ENCODE measurements around the gene BRI3BP. TPM values are rescaled to one million over a fixed set of nuclear protein-coding genes. Genes with fewer than 3 reads are reported as not detected.

BRI3BP gene
- total RNA-seq, 1 donor from 2014 or later: 3.6 TPM

- no peak for DNase-seq (ENCODE audit: low read depth)
These were observed 76.7 kb downstream of the BRI3BP start for GRCh38 chr12:125070112-125070511.

GRCh38 chr12:125070661-125071390, 77.4 kb downstream of the BRI3BP start:
- Histone ChIP-seq H3K27ac (ENCODE audit: low read depth, low read length) (no peak overlapping the region), H3K79me2 (ENCODE audit: insufficient read depth, low read length) (peaks cover 28% of the 10 kb centered on the region), H3K9me3 (ENCODE audit: insufficient read depth, low read depth, low read length) (no peaks in the 10 kb centered on the region), H2AFZ (ENCODE audit: low read depth, low read length) (no peak overlapping the region), H3K4me1 (ENCODE audit: insufficient read depth, low read length) (peaks cover 12% of the 10 kb centered on the region), H3K9ac (ENCODE audit: low read length) (no peak overlapping the region), H3K36me3 (ENCODE audit: insufficient read depth, low read length) (peaks cover 5% of the 10 kb centered on the region), H3K4me2 (ENCODE audit: low read length) (no peak overlapping the region), H3K27me3 (ENCODE audit: insufficient read depth, low read length) (no peaks in the 10 kb centered on the region), H4K20me1 (ENCODE audit: insufficient read depth, low read length) (peaks cover 76% of the 10 kb centered on the region), H3K4me3 (ENCODE audit: insufficient read depth, low read depth, low read length) (no peak overlapping the region)
- Mint-ChIP-seq H3K27me3 (ENCODE audit: low read depth, unreplicated experiment) (no peaks in the 10 kb centered on the region), H3K9me3 (ENCODE audit: unreplicated experiment) (no peaks in the 10 kb centered on the region), H3K27ac (ENCODE audit: unreplicated experiment) (no peak overlapping the region), H3K4me3 (ENCODE audit: unreplicated experiment) (no peak overlapping the region), H3K36me3 (ENCODE audit: low read depth, unreplicated experiment) (peaks cover 11% of the 10 kb centered on the region), H3K4me1 (ENCODE audit: low read depth, unreplicated experiment) (peaks cover 5% of the 10 kb centered on the region)
- FAIRE-seq (no peak), DNase-seq (ENCODE audit: low read depth) (no peak)
- no peak for TF ChIP-seq CTCF (IDR thresholded peaks at IDR 0.05; ENCODE audit: insufficient read depth, low read depth, low read length)
- TF ChIP-seq EZH2 (IDR thresholded peaks at IDR 0.05; ENCODE audit: insufficient read depth, low read length): no peak

More at GRCh38 chr12:125070112-125070511, 76.7 kb downstream of the BRI3BP start:
- Mint-ChIP-seq H3K36me3 (ENCODE audit: low read depth, unreplicated experiment) (peaks cover 9% of the 10 kb centered on the region), H3K4me1 (ENCODE audit: low read depth, unreplicated experiment) (peaks cover 5% of the 10 kb centered on the region), H3K27me3 (ENCODE audit: low read depth, unreplicated experiment) (no peaks in the 10 kb centered on the region), H3K27ac (ENCODE audit: unreplicated experiment) (no peak overlapping the region), H3K4me3 (ENCODE audit: unreplicated experiment) (no peak overlapping the region), H3K9me3 (ENCODE audit: unreplicated experiment) (no peaks in the 10 kb centered on the region)
- H3K27me3 ChIP-seq (ENCODE audit: insufficient read depth, low read length): no peaks in the 10 kb centered on the region
- no peak for FAIRE-seq
- peaks cover 5% of the 10 kb centered on the region for H3K36me3 ChIP-seq (ENCODE audit: insufficient read depth, low read length)
- H3K27ac ChIP-seq (ENCODE audit: low read depth, low read length): no peak overlapping the region
- TF ChIP-seq EZH2 (IDR thresholded peaks at IDR 0.05; ENCODE audit: insufficient read depth, low read length) (no peak), CTCF (IDR thresholded peaks at IDR 0.05; ENCODE audit: insufficient read depth, low read depth, low read length) (no peak)
- H4K20me1 ChIP-seq (ENCODE audit: insufficient read depth, low read length): peaks cover 77% of the 10 kb centered on the region
- H3K4me1 ChIP-seq (ENCODE audit: insufficient read depth, low read length): peaks cover 13% of the 10 kb centered on the region
- H3K9me3 ChIP-seq (ENCODE audit: insufficient read depth, low read depth, low read length): no peaks in the 10 kb centered on the region
- H3K9ac ChIP-seq (ENCODE audit: low read length): no peak overlapping the region
- H3K4me3 ChIP-seq (ENCODE audit: insufficient read depth, low read depth, low read length): no peak overlapping the region
- H2AFZ ChIP-seq (ENCODE audit: low read depth, low read length): no peak overlapping the region
- H3K4me2 ChIP-seq (ENCODE audit: low read length): no peak overlapping the region
- H3K79me2 ChIP-seq (ENCODE audit: insufficient read depth, low read length): peaks cover 31% of the 10 kb centered on the region

GRCh38 chr12:125071456-125071855, 78.0 kb downstream of the BRI3BP start:
- Histone ChIP-seq H4K20me1 (ENCODE audit: insufficient read depth, low read length) (peaks cover 76% of the 10 kb centered on the region), H3K9me3 (ENCODE audit: insufficient read depth, low read depth, low read length) (no peaks in the 10 kb centered on the region), H3K27me3 (ENCODE audit: insufficient read depth, low read length) (no peaks in the 10 kb centered on the region), H3K4me2 (ENCODE audit: low read length) (no peak overlapping the region), H3K4me3 (ENCODE audit: insufficient read depth, low read depth, low read length) (no peak overlapping the region), H3K79me2 (ENCODE audit: insufficient read depth, low read length) (peaks cover 24% of the 10 kb centered on the region), H3K36me3 (ENCODE audit: insufficient read depth, low read length) (peaks cover 11% of the 10 kb centered on the region), H3K9ac (ENCODE audit: low read length) (no peak overlapping the region), H3K27ac (ENCODE audit: low read depth, low read length) (no peak overlapping the region), H3K4me1 (ENCODE audit: insufficient read depth, low read length) (peaks cover 7% of the 10 kb centered on the region), H2AFZ (ENCODE audit: low read depth, low read length) (no peak overlapping the region)
- DNase-seq (ENCODE audit: low read depth): no peak
- Mint-ChIP-seq H3K9me3 (ENCODE audit: unreplicated experiment) (no peaks in the 10 kb centered on the region), H3K4me1 (ENCODE audit: low read depth, unreplicated experiment) (peaks cover 5% of the 10 kb centered on the region), H3K27me3 (ENCODE audit: low read depth, unreplicated experiment) (no peaks in the 10 kb centered on the region), H3K4me3 (ENCODE audit: unreplicated experiment) (no peak overlapping the region), H3K36me3 (ENCODE audit: low read depth, unreplicated experiment) (peaks cover 17% of the 10 kb centered on the region), H3K27ac (ENCODE audit: unreplicated experiment) (no peak overlapping the region)
- FAIRE-seq: no peak
- TF ChIP-seq CTCF (IDR thresholded peaks at IDR 0.05; ENCODE audit: insufficient read depth, low read depth, low read length) (no peak), EZH2 (IDR thresholded peaks at IDR 0.05; ENCODE audit: insufficient read depth, low read length) (no peak)
